Measurements from ENCODE around the gene BOD1L1.

- TF ChIP-seq EZH2phosphoT487 (IDR thresholded peaks at IDR 0.05; ENCODE audit: low read length) (no peak), CTCF (IDR thresholded peaks at IDR 0.05; ENCODE audit: low read length) (no peak)
These were observed 7.8 kb upstream of the BOD1L1 start for GRCh38 chr4:13635286-13635799.

All from MM.1S (cell line).